AG04450 (cell line): ENCODE measurements around the gene GSE1. TPM values are rescaled to one million over a fixed set of nuclear protein-coding genes. Genes with fewer than 3 reads are reported as not detected.

ENCODE experiments used
- CTCF ChIA-PET: fragments of 300-600, 350-600 bp; formaldehyde crosslinking; extraction: SDS; loops from one replicate; lab custom pipeline; 2022; ENCODE audit warnings: antibody characterized with exemption, inconsistent platforms; lab: Charles Lee
- POLR2A ChIA-PET: fragments of 350-600 bp; formaldehyde crosslinking; extraction: SDS; loops from one replicate; lab custom pipeline; 2021; ENCODE audit warnings: antibody characterized with exemption, inconsistent platforms; lab: Yijun Ruan, JAX
- DNase-seq: peaks from one replicate; pipeline ENCODE4 v3.0.0-alpha.2; 2011; ENCODE audit warnings: low read depth, low spot score
- H3K27ac ChIP-seq: one replicate; pipeline ENCODE4 v1.5.1; 2012; ENCODE audit warnings: low read depth, low read length, control low read depth
- H3K27me3 ChIP-seq: one replicate; pipeline ENCODE4 v1.6.0; 2012; ENCODE audit warnings: low read length; ENCODE audit not compliant: control insufficient read depth, insufficient read depth
- H3K4me3 ChIP-seq: 2 replicates; pipeline ENCODE4 v1.5.1; 2011; ENCODE audit warnings: mild to moderate bottlenecking, low read depth, low read length, control low read depth
- H3K9me3 ChIP-seq: 2 replicates; pipeline ENCODE4 v1.5.1; 2012; ENCODE audit warnings: low read length; ENCODE audit not compliant: control insufficient read depth, insufficient read depth
- polyA plus RNA-seq: library from polyadenylated mRNA; depleted of rRNA; stranded (reverse); fragments of >200 nt; gene quantifications from 2 replicates; pipeline ENCODE4 v1.2.3, GENCODE V29; 2011
- TF ChIP-seq, protein P1 (sequence below): IDR thresholded peaks from 2 replicates; pipeline ENCODE4 v1.5.1; 2011; ENCODE audit warnings: low read depth, low read length, control low read depth, inconsistent platforms

Gene GSE1
- polyA plus RNA-seq, 1 experiment: 18.2 TPM

DNA sequence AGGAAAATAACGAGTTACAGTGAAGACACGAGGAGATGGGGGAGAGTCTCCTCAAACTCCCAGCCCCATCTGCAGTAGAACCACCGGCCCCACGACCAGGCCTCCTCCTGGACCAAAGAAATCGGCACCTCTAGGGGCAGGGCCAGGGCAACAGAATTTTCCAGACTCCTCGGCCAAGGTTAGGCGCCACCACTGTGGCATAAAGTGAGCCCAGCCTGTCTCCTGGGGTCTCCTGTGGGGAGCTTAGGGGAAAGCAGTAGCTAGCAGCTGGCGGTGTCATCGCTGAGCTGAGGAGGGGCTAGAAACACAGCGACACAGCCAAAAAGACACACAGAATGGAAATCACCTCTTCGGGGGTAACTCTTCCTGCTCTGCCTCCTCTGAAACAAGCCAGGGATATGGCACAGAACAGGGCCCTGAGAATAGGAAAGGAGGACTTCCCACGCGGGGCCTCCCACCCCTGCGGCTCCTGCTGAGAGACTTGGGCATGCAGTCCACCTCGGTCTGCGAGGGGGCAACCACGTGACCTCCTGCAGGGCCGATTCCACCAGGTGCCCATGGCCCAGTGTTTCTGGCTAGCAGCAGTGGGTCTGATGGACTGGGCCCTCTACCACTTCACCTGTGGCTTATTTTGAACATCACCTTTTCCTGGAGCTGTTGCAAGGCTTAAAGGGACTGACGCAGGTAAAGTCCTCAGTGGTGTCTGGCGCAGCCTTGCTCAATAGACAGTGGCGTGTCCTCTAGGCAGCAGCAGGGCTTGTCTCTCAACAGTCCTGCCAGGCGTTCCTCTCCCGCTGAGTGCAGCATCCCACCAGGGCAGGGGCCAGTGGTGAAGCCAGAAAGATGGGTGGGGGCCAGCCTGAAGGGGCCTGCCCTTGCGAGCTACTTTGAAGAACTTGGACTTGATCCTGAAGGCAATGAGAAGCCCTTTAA is 82.3 kb downstream of the GSE1 start:
- Histone ChIP-seq H3K9me3 (no peaks in the 10 kb centered on the region; the same call in 1 of the 2 replicates), H3K27ac (no peak overlapping the region), H3K27me3 (peaks cover 24% of the 10 kb centered on the region), H3K4me3 (no peak overlapping the region)
- ChIA-PET POLR2A (no interaction called here), CTCF (interaction anchor here (1.0 kb wide), 1 partner anchor 126 kb away, joined by 3 read pairs; no protein-coding TSS in a partner anchor)
- TF ChIP-seq, protein P1, sequence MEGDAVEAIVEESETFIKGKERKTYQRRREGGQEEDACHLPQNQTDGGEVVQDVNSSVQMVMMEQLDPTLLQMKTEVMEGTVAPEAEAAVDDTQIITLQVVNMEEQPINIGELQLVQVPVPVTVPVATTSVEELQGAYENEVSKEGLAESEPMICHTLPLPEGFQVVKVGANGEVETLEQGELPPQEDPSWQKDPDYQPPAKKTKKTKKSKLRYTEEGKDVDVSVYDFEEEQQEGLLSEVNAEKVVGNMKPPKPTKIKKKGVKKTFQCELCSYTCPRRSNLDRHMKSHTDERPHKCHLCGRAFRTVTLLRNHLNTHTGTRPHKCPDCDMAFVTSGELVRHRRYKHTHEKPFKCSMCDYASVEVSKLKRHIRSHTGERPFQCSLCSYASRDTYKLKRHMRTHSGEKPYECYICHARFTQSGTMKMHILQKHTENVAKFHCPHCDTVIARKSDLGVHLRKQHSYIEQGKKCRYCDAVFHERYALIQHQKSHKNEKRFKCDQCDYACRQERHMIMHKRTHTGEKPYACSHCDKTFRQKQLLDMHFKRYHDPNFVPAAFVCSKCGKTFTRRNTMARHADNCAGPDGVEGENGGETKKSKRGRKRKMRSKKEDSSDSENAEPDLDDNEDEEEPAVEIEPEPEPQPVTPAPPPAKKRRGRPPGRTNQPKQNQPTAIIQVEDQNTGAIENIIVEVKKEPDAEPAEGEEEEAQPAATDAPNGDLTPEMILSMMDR: no peak
- DNase-seq: no peak

DNA sequence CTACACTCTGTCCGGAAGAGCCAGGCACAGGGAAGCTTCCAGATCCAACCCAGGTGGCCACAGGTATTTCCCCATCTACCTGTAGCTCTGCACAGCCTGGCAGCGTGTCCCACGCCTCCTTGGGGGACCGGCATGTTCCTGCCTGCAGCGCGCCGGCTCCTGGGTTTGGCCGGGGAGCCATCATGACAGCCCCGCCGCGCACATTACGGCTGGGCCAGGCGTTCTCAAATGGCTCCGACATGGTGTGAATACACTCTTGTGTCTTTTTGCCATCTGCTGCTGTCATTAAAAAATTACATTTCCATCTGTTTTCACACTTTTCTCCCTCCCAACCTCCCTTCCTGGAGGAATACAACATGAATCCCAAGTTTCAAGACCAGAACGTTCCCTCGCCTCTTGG is 83.7 kb downstream of the GSE1 start:
- DNase-seq: no peak

DNA sequence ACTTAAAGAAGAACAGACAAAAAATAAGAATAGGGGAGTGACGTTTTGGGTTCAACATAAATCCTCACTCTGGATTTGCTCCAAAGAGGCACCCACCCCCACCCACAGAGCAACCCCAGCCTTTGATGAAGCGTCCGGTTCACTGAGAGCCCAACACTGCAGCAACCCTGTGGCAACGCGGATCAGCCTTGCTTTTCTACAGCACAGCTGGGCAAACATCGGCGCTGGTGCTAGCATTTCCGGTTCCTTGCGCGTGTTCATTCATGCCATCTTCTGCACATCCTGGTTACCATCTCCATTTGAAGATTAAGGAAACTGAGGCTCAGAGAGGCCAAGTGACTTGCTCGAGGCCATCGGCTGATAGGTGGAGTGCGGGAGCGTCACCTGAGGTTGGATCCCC is 84.3 kb downstream of the GSE1 start:
- POLR2A ChIA-PET: no interaction called here
- TF ChIP-seq, protein P1: no peak
- Histone ChIP-seq H3K27ac (no peak overlapping the region), H3K9me3 (no peaks in the 10 kb centered on the region; the same call in 1 of the 2 replicates), H3K27me3 (peaks cover 21% of the 10 kb centered on the region), H3K4me3 (no peak overlapping the region)
- CTCF ChIA-PET: no interaction called here
- DNase-seq: no peak

More for the DNA sequence above, 83.7 kb downstream of the GSE1 start:
- ChIA-PET CTCF (interaction anchor here (1.0 kb wide), 1 partner anchor 125 kb away, joined by 3 read pairs; no protein-coding TSS in a partner anchor), POLR2A (no interaction called here)
- Histone ChIP-seq H3K4me3 (no peak overlapping the region), H3K27ac (no peak overlapping the region), H3K27me3 (peaks cover 24% of the 10 kb centered on the region), H3K9me3 (no peaks in the 10 kb centered on the region; the same call in 1 of the 2 replicates)
- TF ChIP-seq, protein P1: no peak

DNA sequence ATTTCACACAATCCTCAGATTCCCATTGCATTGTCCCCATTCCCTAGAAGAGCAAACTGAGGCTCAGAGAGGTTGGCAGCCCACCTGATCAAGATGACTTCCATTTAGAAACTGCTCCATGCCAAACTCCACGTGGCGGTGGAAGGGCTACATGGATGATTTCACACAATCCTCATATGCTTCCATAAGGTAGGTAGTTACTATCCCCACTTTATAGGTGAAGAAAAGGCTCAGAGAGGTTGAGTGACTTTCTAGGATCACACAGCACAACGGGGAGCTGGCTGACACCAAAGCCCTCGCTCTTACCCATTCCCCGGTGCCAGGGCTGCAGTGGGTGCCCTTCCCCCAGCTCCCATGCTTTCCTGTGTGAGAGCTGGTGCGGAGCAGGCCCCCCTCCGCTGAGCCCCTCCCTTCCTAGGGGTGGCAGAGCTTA is 85.4 kb downstream of the GSE1 start:
- CTCF ChIA-PET: interaction anchor here (1.8 kb wide), 1 partner anchor 20 kb away, joined by 4 read pairs; no protein-coding TSS in a partner anchor
- TF ChIP-seq, protein P1: no peak
- Histone ChIP-seq H3K27ac (no peak overlapping the region), H3K9me3 (no peaks in the 10 kb centered on the region; the same call in 1 of the 2 replicates), H3K4me3 (no peak overlapping the region), H3K27me3 (peaks cover 20% of the 10 kb centered on the region)
- no peak for DNase-seq
- POLR2A ChIA-PET: no interaction called here
